GM20000 (cell line): ENCODE data around the gene FAM107B.

ENCODE experiments used
- DNase-seq: peaks from one replicate; pipeline ENCODE4 v3.0.0; 2012; ENCODE audit warnings: low spot score
- TF ChIP-seq, protein P1 (sequence below): IDR thresholded peaks from 2 replicates; pipeline ENCODE4 v1.5.1; 2012; ENCODE audit warnings: mild to moderate bottlenecking, control low read depth; ENCODE audit errors: extremely low read depth, missing control alignments

FAM107B gene

DNA sequence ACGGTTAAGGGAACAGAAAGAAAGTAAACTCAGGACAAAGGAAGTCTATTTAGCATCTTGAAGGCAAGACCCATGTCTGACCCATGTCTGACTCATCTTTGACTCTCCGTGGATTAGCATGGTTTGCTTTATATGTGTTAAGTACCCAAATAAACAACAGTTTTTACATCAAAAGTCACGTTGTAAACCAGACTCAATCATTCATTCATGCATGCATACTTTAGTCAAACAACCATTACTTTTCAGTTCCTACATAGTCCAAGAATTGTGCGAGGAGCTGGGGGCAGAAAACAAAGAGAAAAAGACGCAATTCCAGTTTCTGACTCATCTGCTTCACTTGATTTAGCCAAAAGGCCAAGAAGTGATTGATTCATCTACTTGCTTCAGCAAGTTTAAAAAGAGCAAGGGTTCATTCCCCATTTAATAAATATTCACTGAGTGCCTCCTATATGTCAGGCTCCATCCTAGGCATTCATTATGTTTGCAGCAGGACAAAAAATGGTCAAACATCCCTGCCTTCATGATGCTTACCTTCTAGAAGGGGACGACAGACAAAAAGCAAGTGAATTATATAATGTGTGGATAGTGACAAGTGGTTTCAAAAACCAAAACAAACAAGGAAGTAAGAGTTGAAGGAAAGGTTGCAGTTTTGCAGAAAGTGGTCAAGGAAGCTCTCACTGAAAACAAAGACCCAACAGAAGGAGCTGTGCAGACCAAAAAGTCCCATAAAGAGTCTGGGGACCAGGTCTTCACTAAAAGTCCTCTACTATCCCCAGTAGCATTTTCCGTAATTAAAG, 116.2 kb downstream of the FAM107B start:
- DNase-seq: no peak
- TF ChIP-seq, protein P1, sequence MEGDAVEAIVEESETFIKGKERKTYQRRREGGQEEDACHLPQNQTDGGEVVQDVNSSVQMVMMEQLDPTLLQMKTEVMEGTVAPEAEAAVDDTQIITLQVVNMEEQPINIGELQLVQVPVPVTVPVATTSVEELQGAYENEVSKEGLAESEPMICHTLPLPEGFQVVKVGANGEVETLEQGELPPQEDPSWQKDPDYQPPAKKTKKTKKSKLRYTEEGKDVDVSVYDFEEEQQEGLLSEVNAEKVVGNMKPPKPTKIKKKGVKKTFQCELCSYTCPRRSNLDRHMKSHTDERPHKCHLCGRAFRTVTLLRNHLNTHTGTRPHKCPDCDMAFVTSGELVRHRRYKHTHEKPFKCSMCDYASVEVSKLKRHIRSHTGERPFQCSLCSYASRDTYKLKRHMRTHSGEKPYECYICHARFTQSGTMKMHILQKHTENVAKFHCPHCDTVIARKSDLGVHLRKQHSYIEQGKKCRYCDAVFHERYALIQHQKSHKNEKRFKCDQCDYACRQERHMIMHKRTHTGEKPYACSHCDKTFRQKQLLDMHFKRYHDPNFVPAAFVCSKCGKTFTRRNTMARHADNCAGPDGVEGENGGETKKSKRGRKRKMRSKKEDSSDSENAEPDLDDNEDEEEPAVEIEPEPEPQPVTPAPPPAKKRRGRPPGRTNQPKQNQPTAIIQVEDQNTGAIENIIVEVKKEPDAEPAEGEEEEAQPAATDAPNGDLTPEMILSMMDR: no peak

DNA sequence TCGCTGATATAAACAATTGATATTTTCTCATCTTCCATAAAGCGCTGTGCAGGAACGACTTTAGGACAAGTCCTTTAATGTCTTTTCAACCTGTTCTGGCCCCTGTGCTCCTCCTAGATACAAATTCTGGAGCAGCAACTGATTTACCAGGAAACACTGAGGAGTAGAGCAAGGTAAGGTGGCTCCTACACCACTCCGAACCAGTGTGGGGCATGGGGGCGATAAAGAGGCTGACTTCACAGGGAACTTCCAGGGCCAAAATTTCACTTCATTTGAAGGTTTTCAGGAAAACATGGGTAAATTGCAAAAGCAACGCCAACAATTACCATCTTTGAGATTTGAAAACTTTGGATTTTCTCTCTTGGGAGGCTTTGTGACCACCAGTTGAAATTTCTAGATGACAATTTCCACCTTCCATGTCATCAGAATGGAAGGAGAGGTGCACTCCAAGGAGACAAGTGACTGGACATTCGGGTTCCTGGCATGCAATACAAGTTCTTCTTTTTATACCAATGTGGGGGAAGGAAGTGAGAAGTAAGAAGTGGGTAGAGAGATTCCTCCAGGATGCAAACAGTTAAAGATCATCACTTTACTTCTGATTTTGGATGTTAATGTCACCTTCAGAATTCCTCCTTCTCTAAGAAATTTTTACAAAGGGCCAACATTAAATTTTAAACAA, 118.5 kb downstream of the FAM107B start:
- DNase-seq: no peak
- TF ChIP-seq, protein P1: no peak

DNA sequence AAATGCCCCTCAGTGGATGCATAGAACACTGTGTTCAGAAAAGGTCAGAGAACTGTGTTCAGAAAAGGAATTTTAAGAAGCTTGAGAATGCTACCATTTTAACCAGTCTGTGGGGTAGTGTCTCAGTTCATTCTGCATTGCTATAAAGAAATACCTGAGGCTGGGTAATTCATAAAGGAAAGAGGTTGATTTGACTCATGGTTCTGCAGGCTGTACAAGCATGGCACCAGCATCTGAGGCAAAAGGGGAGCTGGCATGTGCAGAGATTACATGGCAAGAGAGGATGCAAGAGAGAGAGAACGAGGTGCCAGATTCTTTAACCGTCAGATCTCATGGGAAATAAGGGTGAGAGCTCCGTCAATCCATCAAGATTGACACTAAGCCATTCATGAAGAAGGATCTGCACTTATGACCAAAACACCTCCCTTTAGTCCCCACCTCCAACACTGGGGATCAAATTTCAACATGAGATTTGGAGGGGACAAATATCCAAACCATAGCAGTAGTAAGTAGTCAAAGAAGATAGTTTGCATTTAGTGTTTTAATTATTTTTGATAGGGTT, 119.8 kb downstream of the FAM107B start:
- TF ChIP-seq, protein P1: no peak
- DNase-seq: no peak

DNA sequence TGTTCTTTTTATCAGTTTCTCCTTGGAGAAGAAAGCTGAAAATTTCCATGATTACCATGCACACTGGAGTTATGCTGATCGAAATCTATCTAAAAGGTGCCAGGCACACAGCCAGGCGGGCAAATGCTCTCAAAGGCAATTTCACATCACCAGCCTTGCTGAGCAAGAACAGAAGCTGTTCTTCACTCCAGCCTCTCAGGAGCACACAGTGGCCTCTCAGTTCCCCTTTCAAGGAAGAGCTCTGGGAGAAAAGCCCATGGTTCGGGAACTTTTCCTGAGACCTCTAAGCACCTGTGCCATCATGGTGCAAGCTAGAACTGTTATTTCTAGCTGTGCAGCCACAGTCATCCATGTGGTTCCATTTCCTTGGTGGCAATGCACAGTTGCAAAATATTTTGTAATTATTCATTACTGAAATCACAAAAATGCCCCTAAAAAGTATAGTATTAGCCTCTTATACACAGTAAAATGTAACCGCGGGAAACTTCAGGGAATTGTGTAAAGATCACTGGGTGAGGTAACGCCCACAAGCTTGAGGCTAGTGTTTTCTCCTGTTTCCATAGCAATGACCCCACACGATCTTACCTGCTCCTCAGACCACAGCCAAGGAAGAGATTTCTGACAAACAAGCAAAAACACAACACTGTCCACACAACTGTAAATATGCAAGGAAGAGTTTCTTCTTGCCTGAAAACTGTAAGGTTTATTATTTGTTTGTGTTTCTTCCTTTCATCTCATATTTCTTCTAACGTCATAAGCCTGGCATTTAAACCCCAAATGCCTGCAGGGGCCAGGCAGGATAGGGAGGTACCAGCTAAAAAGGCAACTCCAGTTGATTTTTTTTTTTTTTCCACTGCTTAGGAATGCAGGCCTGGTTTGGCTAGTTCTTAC, 121.2 kb downstream of the FAM107B start:
- no peak for DNase-seq
- TF ChIP-seq, protein P1: no peak

DNA sequence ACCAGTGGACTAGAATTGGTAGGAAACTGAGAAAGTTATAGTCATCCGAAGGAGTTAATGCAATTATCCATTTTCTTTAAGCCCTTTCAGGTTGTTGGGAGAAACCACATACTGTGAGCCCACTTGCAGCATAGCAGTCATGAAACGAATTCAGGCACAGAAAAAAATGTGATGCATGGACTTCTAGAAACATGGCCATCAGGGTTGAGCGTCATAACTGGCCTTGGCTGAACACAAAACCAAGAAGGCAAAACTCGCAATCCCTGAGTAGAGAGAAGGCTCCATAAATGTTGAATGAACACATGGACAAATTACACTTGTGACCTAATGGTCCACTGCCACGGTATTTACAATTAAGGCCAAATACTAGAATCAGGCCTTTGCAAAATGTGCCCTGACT, 121.9 kb downstream of the FAM107B start:
- no peak for DNase-seq

DNA sequence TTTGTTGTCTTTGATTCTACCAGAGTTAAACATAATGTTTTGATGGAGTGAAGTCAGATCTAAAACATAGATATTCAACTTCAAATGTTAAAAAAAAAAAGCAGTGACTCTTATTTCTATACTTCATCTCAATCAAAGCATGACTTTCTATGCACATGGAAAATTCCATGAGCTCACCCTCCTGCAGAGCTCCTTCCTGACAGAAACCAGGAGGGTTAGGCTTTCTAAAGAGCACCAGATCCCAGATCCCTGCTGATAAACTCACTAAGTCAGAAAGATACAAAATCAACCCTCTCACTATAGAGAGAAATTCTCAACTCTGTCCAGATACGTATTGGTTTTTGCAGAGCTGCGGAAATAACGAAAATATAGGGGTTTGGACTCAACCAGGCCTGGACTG, 122.6 kb downstream of the FAM107B start:
- TF ChIP-seq, protein P1: no peak
- DNase-seq: no peak

More for the DNA sequence above, 121.9 kb downstream of the FAM107B start:
- TF ChIP-seq, protein P1: no peak

DNA sequence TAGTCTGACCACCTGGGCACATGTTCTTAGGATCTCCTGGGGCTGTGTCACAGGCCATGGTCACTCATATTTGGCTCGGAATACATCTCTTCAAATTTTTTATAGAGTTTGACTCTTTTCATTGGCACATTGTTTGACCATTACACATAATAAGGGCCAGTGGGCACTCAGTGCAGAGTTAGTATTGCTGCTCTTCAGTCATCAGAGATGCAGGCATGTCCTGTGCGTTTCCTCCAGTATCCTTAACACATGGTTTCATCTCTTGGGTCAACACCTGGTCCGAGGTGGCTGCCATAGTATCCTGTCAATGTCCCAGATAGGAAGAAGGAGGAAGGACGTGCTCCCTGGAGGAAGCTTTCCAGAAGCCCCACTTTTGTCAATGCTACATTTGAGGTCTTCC, 125.0 kb downstream of the FAM107B start:
- TF ChIP-seq, protein P1: no peak

More for the DNA sequence above, 125.0 kb downstream of the FAM107B start:
- DNase-seq: no peak
